Astrocyte of the cerebellum (primary cell): ENCODE data around the gene OR13J1.
"Not testable (repeated sequence)": the region's sequence is repeated elsewhere in the genome, so short reads cannot be mapped to it uniquely, and the experiment has no call there.

ENCODE experiments used
- DNase-seq: peaks from one replicate; pipeline ENCODE4 v3.0.0-alpha.2; 2011; ENCODE audit warnings: low read depth
- H3K4me3 ChIP-seq: 2 replicates; pipeline ENCODE4 v1.5.1; 2011; ENCODE audit warnings: mild to moderate bottlenecking, low read depth, low read length, moderate library complexity
- CTCF ChIP-seq: IDR thresholded peaks from 2 replicates; pipeline ENCODE4 v1.5.1; 2012; ENCODE audit warnings: low read length, low read depth, moderate library complexity, mild to moderate bottlenecking; ENCODE audit errors: missing control alignments
- in situ Hi-C: cut with HindIII; loops from 2 replicates; pipeline ENCODE4 v1.10.0; 2017; ENCODE audit warnings: low sequenced_read_pairs

OR13J1 gene

GRCh38 chr9:35870351-35870923 lies at the start of gene OR13J1:
Gene OR13J1 (minus strand): TSS chr9:35870401. CDS start chr9:35870401, 0 bp downstream.
- in situ Hi-C loops: no loop called here
- TF ChIP-seq CTCF: no peak
- no peak within 1 kb of the TSS for H3K4me3 ChIP-seq

GRCh38 chr9:35919212-35920008 lies 49.2 kb upstream of the OR13J1 start:
- H3K4me3 ChIP-seq: no peak overlapping the region
- in situ Hi-C loops: no loop called here
- DNase-seq: no peak
- no peak for TF ChIP-seq CTCF

More at GRCh38 chr9:35870351-35870923, at the start of gene OR13J1:
- DNase-seq: no peak

- TF ChIP-seq CTCF: no peak
- DNase-seq: no peak
- H3K4me3 ChIP-seq: no peak overlapping the region
- in situ Hi-C loops: no loop called here
These were observed 48.6 kb upstream of the OR13J1 start for GRCh38 chr9:35918780-35919179.

- no peak for TF ChIP-seq CTCF
These were observed 47.1 kb upstream of the OR13J1 start for GRCh38 chr9:35917261-35917660.

GRCh38 chr9:35915681-35916294 lies 45.6 kb upstream of the OR13J1 start:
- no peak for TF ChIP-seq CTCF
- H3K4me3 ChIP-seq: no peak overlapping the region
- in situ Hi-C loops: no loop called here
- DNase-seq: no peak

More at GRCh38 chr9:35917261-35917660, 47.1 kb upstream of the OR13J1 start:
- H3K4me3 ChIP-seq: no peak overlapping the region
- in situ Hi-C loops: no loop called here
- no peak for DNase-seq

GRCh38 chr9:35914301-35914807 lies 44.2 kb upstream of the OR13J1 start:
- no peak for DNase-seq
- in situ Hi-C loops: loop anchor here (5.0 kb wide), 1 partner anchor 52 kb away; no protein-coding TSS in a partner anchor
- H3K4me3 ChIP-seq: no peak overlapping the region
- no peak for TF ChIP-seq CTCF

GRCh38 chr9:35913429-35913828 lies 43.2 kb upstream of the OR13J1 start:
- in situ Hi-C loops: loop anchor here (5.0 kb wide), 1 partner anchor 51 kb away; no protein-coding TSS in a partner anchor
- DNase-seq: not testable (repeated sequence)

More at GRCh38 chr9:35913429-35913828, 43.2 kb upstream of the OR13J1 start:
- not testable (repeated sequence) for H3K4me3 ChIP-seq
